SK-N-SH treated with all-trans-retinoic acid at 6 μM for 48 hours (cell line): ENCODE measurements around the gene RPLP1.

ENCODE experiments used
- POU6F1 ChIP-seq: fragments of 250-450 bp; sonication (Bioruptor Pico); IDR thresholded peaks from 2 replicates; pipeline ENCODE4 v1.8.0; 2021; ENCODE audit warnings: low read depth, mild to moderate bottlenecking, moderate library complexity, borderline replicate concordance
- TCF4 ChIP-seq: fragments of 250-450 bp; sonication (Bioruptor Pico); IDR thresholded peaks from 2 replicates; pipeline ENCODE4 v1.8.0; 2021; ENCODE audit warnings: mild to moderate bottlenecking, moderate library complexity, borderline replicate concordance
- TOX ChIP-seq: fragments of 250-450 bp; sonication (Bioruptor Pico); IDR thresholded peaks from 2 replicates; pipeline ENCODE4 v1.8.0; 2021; ENCODE audit warnings: mild to moderate bottlenecking, moderate library complexity, borderline replicate concordance
- TF ChIP-seq, protein P1 (sequence below): fragments of 250-450 bp; sonication (Bioruptor Pico); IDR thresholded peaks from 2 replicates; pipeline ENCODE4 v1.5.1; 2020; ENCODE audit warnings: low read depth, mild to moderate bottlenecking, moderate library complexity

DNA sequence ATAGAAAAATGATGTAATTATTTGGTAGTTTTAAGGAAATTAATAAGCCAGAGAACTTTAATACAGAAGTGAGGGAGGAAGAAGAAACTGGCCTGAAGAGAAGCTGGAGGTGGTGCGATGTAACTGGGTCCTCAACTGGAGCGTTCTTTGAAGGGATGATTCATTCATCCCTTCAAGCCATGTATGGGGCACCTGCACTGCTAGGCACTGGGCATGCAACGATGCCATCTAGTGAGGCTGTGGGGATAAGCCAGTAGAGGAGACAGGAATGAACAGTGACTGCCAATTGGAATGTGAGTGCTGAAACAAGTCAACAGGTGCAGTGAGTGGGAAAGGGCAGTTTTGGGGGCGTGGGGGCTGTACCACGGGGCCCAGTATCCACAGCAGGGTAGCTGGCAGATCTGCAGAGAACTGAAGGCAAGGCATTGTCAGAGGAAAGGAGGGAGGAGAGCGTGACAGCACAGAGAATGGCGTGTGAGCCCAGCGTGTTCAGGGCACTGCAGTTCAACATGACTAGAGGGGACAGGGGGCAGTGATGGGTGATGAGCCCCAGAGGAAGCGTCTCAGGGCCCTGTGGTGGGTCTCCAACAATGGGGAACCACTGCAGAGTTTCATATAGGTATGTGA lies 42.3 kb upstream of the RPLP1 start:
- no peak for TF ChIP-seq POU6F1 (CRISPR knock-in tag)
- no peak for TF ChIP-seq TOX (CRISPR knock-in tag)
- no peak for TF ChIP-seq TCF4 (CRISPR knock-in tag)
- TF ChIP-seq, protein P1, sequence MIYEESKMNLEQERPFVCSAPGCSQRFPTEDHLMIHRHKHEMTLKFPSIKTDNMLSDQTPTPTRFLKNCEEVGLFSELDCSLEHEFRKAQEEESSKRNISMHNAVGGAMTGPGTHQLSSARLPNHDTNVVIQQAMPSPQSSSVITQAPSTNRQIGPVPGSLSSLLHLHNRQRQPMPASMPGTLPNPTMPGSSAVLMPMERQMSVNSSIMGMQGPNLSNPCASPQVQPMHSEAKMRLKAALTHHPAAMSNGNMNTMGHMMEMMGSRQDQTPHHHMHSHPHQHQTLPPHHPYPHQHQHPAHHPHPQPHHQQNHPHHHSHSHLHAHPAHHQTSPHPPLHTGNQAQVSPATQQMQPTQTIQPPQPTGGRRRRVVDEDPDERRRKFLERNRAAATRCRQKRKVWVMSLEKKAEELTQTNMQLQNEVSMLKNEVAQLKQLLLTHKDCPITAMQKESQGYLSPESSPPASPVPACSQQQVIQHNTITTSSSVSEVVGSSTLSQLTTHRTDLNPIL (CRISPR knock-in tag) = no peak
